Measurements from ENCODE around the gene NECTIN2.
"Not testable (repeated sequence)": the region's sequence is repeated elsewhere in the genome, so short reads cannot be mapped to it uniquely, and the experiment has no call there.

Gene NECTIN2

GRCh38 chr19:44861576-44861975 lies 15.5 kb downstream of the NECTIN2 start:
- H3K27me3 ChIP-seq (ENCODE audit: control insufficient read depth, insufficient read depth, low read length); H3K4me3 ChIP-seq (ENCODE audit: low read length); H3K4me1 ChIP-seq (ENCODE audit: control insufficient read depth, low read depth, low read length); H3K9ac ChIP-seq (ENCODE audit: low read length); H3K27ac ChIP-seq (ENCODE audit: low read length); H3K9me3 ChIP-seq (ENCODE audit: control insufficient read depth, low read depth, low read length): not testable (repeated sequence)
- peaks cover 23% of the 10 kb centered on the region for H3K36me3 ChIP-seq (ENCODE audit: control insufficient read depth, low read depth, low read length)

- no peak overlapping the region for H3K4me3 ChIP-seq (ENCODE audit: low read length)
- H3K36me3 ChIP-seq (ENCODE audit: control insufficient read depth, low read depth, low read length) = peaks cover 33% of the 10 kb centered on the region
- H3K9me3 ChIP-seq (ENCODE audit: control insufficient read depth, low read depth, low read length) = no peaks in the 10 kb centered on the region
- no peaks in the 10 kb centered on the region for H3K27me3 ChIP-seq (ENCODE audit: control insufficient read depth, insufficient read depth, low read length)
- no peaks in the 10 kb centered on the region for H3K4me1 ChIP-seq (ENCODE audit: control insufficient read depth, low read depth, low read length)
- no peak overlapping the region for H3K9ac ChIP-seq (ENCODE audit: low read length)
- no peak overlapping the region for H3K27ac ChIP-seq (ENCODE audit: low read length)
Measured at GRCh38 chr19:44863990-44864389, 17.9 kb downstream of the NECTIN2 start.

- no peaks in the 10 kb centered on the region for H3K27me3 ChIP-seq (ENCODE audit: control insufficient read depth, insufficient read depth, low read length)
- no peak overlapping the region for H3K4me3 ChIP-seq (ENCODE audit: low read length)
- no peaks in the 10 kb centered on the region for H3K9me3 ChIP-seq (ENCODE audit: control insufficient read depth, low read depth, low read length)
- H3K9ac ChIP-seq (ENCODE audit: low read length) = no peak overlapping the region
- H3K4me1 ChIP-seq (ENCODE audit: control insufficient read depth, low read depth, low read length) = no peaks in the 10 kb centered on the region
- no peak overlapping the region for H3K27ac ChIP-seq (ENCODE audit: low read length)
- H3K36me3 ChIP-seq (ENCODE audit: control insufficient read depth, low read depth, low read length) = peaks cover 30% of the 10 kb centered on the region
Measured at GRCh38 chr19:44865196-44865767, 19.2 kb downstream of the NECTIN2 start.

GRCh38 chr19:44866664-44867063 lies 20.6 kb downstream of the NECTIN2 start:
- H3K36me3 ChIP-seq (ENCODE audit: control insufficient read depth, low read depth, low read length) = peaks cover 29% of the 10 kb centered on the region
- no peaks in the 10 kb centered on the region for H3K27me3 ChIP-seq (ENCODE audit: control insufficient read depth, insufficient read depth, low read length)
- H3K27ac ChIP-seq (ENCODE audit: low read length) = no peak overlapping the region
- H3K4me1 ChIP-seq (ENCODE audit: control insufficient read depth, low read depth, low read length) = no peaks in the 10 kb centered on the region
- H3K9me3 ChIP-seq (ENCODE audit: control insufficient read depth, low read depth, low read length) = no peaks in the 10 kb centered on the region
- H3K4me3 ChIP-seq (ENCODE audit: low read length) = no peak overlapping the region
- H3K9ac ChIP-seq (ENCODE audit: low read length) = no peak overlapping the region

GRCh38 chr19:44867578-44867977 lies 21.5 kb downstream of the NECTIN2 start:
- no peak overlapping the region for H3K27ac ChIP-seq (ENCODE audit: low read length)
- no peaks in the 10 kb centered on the region for H3K4me1 ChIP-seq (ENCODE audit: control insufficient read depth, low read depth, low read length)
- H3K9me3 ChIP-seq (ENCODE audit: control insufficient read depth, low read depth, low read length) = no peaks in the 10 kb centered on the region
- no peaks in the 10 kb centered on the region for H3K27me3 ChIP-seq (ENCODE audit: control insufficient read depth, insufficient read depth, low read length)
- peaks cover 39% of the 10 kb centered on the region for H3K36me3 ChIP-seq (ENCODE audit: control insufficient read depth, low read depth, low read length)
- no peak overlapping the region for H3K9ac ChIP-seq (ENCODE audit: low read length)
- H3K4me3 ChIP-seq (ENCODE audit: low read length) = no peak overlapping the region

GRCh38 chr19:44869733-44870470 lies 23.8 kb downstream of the NECTIN2 start:
- no peaks in the 10 kb centered on the region for H3K9me3 ChIP-seq (ENCODE audit: control insufficient read depth, low read depth, low read length)
- H3K27ac ChIP-seq (ENCODE audit: low read length) = no peak overlapping the region
- H3K27me3 ChIP-seq (ENCODE audit: control insufficient read depth, insufficient read depth, low read length) = no peaks in the 10 kb centered on the region
- H3K9ac ChIP-seq (ENCODE audit: low read length) = no peak overlapping the region
- no peaks in the 10 kb centered on the region for H3K4me1 ChIP-seq (ENCODE audit: control insufficient read depth, low read depth, low read length)
- peaks cover 57% of the 10 kb centered on the region for H3K36me3 ChIP-seq (ENCODE audit: control insufficient read depth, low read depth, low read length)
- no peak overlapping the region for H3K4me3 ChIP-seq (ENCODE audit: low read length)

GRCh38 chr19:44871809-44872208 lies 25.7 kb downstream of the NECTIN2 start:
- H3K27me3 ChIP-seq (ENCODE audit: control insufficient read depth, insufficient read depth, low read length) = no peaks in the 10 kb centered on the region

GRCh38 chr19:44872661-44873060 lies 26.6 kb downstream of the NECTIN2 start:
- Histone ChIP-seq H3K27ac (ENCODE audit: low read length) (no peak overlapping the region), H3K9me3 (ENCODE audit: control insufficient read depth, low read depth, low read length) (no peaks in the 10 kb centered on the region), H3K4me1 (ENCODE audit: control insufficient read depth, low read depth, low read length) (no peaks in the 10 kb centered on the region)

More at GRCh38 chr19:44871809-44872208, 25.7 kb downstream of the NECTIN2 start:
- H3K4me1 ChIP-seq (ENCODE audit: control insufficient read depth, low read depth, low read length) = no peaks in the 10 kb centered on the region
- no peak overlapping the region for H3K27ac ChIP-seq (ENCODE audit: low read length)
- H3K9ac ChIP-seq (ENCODE audit: low read length) = no peak overlapping the region
- H3K4me3 ChIP-seq (ENCODE audit: low read length) = no peak overlapping the region
- H3K36me3 ChIP-seq (ENCODE audit: control insufficient read depth, low read depth, low read length) = peaks cover 60% of the 10 kb centered on the region
- H3K9me3 ChIP-seq (ENCODE audit: control insufficient read depth, low read depth, low read length) = no peaks in the 10 kb centered on the region

GRCh38 chr19:44874317-44874716 lies 28.2 kb downstream of the NECTIN2 start:
- no peaks in the 10 kb centered on the region for H3K27me3 ChIP-seq (ENCODE audit: control insufficient read depth, insufficient read depth, low read length)
- no peaks in the 10 kb centered on the region for H3K9me3 ChIP-seq (ENCODE audit: control insufficient read depth, low read depth, low read length)
- H3K9ac ChIP-seq (ENCODE audit: low read length) = no peak overlapping the region
- peaks cover 69% of the 10 kb centered on the region for H3K36me3 ChIP-seq (ENCODE audit: control insufficient read depth, low read depth, low read length)
- no peak overlapping the region for H3K27ac ChIP-seq (ENCODE audit: low read length)
- no peak overlapping the region for H3K4me3 ChIP-seq (ENCODE audit: low read length)
- H3K4me1 ChIP-seq (ENCODE audit: control insufficient read depth, low read depth, low read length) = no peaks in the 10 kb centered on the region

More at GRCh38 chr19:44872661-44873060, 26.6 kb downstream of the NECTIN2 start:
- Histone ChIP-seq H3K36me3 (ENCODE audit: control insufficient read depth, low read depth, low read length) (peaks cover 61% of the 10 kb centered on the region), H3K4me3 (ENCODE audit: low read length) (no peak overlapping the region), H3K27me3 (ENCODE audit: control insufficient read depth, insufficient read depth, low read length) (no peaks in the 10 kb centered on the region), H3K9ac (ENCODE audit: low read length) (no peak overlapping the region)

- Histone ChIP-seq H3K27me3 (ENCODE audit: control insufficient read depth, insufficient read depth, low read length) (no peaks in the 10 kb centered on the region), H3K36me3 (ENCODE audit: control insufficient read depth, low read depth, low read length) (peaks cover 69% of the 10 kb centered on the region), H3K9ac (ENCODE audit: low read length) (no peak overlapping the region), H3K4me3 (ENCODE audit: low read length) (no peak overlapping the region), H3K9me3 (ENCODE audit: control insufficient read depth, low read depth, low read length) (no peaks in the 10 kb centered on the region), H3K4me1 (ENCODE audit: control insufficient read depth, low read depth, low read length) (no peaks in the 10 kb centered on the region), H3K27ac (ENCODE audit: low read length) (no peak overlapping the region)
Measured at GRCh38 chr19:44875666-44876451, 29.8 kb downstream of the NECTIN2 start.

GRCh38 chr19:44876930-44877535 lies 30.9 kb downstream of the NECTIN2 start:
- Histone ChIP-seq H3K4me3 (ENCODE audit: low read length) (no peak overlapping the region), H3K36me3 (ENCODE audit: control insufficient read depth, low read depth, low read length) (peaks cover 62% of the 10 kb centered on the region), H3K27ac (ENCODE audit: low read length) (no peak overlapping the region), H3K9me3 (ENCODE audit: control insufficient read depth, low read depth, low read length) (no peaks in the 10 kb centered on the region), H3K9ac (ENCODE audit: low read length) (no peak overlapping the region), H3K27me3 (ENCODE audit: control insufficient read depth, insufficient read depth, low read length) (no peaks in the 10 kb centered on the region), H3K4me1 (ENCODE audit: control insufficient read depth, low read depth, low read length) (no peaks in the 10 kb centered on the region)

Measured in iPS-18a (cell line).